GM23338 (cell line): Measurements from ENCODE around the gene STAB2. TPM values are rescaled to one million over a fixed set of nuclear protein-coding genes. Genes with fewer than 3 reads are reported as not detected.

Experiments used
- ATAC-seq: fragments of 200-7000 bp; cut with Tn5 transposase; 3 replicates; pipeline ENCODE4 v1.9.1; 2020
- DNase-seq: peaks from one replicate; pipeline ENCODE4 v3.0.0-alpha.2; 2015; ENCODE audit warnings: low spot score
- H2AFZ ChIP-seq: fragments of 200-600 bp; sonication (generic); 2 replicates; pipeline ENCODE4 v1.8.0; 2016; ENCODE audit warnings: antibody characterized with exemption, mild to moderate bottlenecking, moderate library complexity
- H3F3A ChIP-seq: fragments of 200-600 bp; sonication (generic); replicated peaks from 2 replicates; pipeline ENCODE4 v1.8.0; 2017; ENCODE audit warnings: antibody characterized with exemption, mixed run types, low read depth
- H3K27ac ChIP-seq: fragments of 200-600 bp; sonication (generic); 2 replicates; pipeline ENCODE4 v1.6.1; 2016; ENCODE audit warnings: low read depth
- H3K27me3 ChIP-seq: fragments of 200-600 bp; sonication (generic); 2 replicates; pipeline ENCODE4 v1.8.0; 2016; ENCODE audit warnings: mild to moderate bottlenecking, mixed run types, moderate library complexity; ENCODE audit not compliant: insufficient read depth
- H3K36me3 ChIP-seq: fragments of 200-600 bp; sonication (generic); 2 replicates; pipeline ENCODE4 v1.8.0; 2016; ENCODE audit warnings: mild to moderate bottlenecking; ENCODE audit not compliant: insufficient read depth
- H3K4me1 ChIP-seq: fragments of 200-600 bp; sonication (generic); 2 replicates; pipeline ENCODE4 v1.8.0; 2016; ENCODE audit warnings: mild to moderate bottlenecking, moderate library complexity; ENCODE audit not compliant: insufficient read depth
- H3K4me2 ChIP-seq: fragments of 200-600 bp; sonication (generic); 2 replicates; pipeline ENCODE4 v1.7.1; 2017; ENCODE audit warnings: mixed run types
- H3K4me3 ChIP-seq: fragments of 200-600 bp; sonication (generic); 2 replicates; pipeline ENCODE4 v1.6.1; 2016; ENCODE audit warnings: mixed run types
- H3K79me2 ChIP-seq: fragments of 200-600 bp; sonication (generic); replicated peaks from 2 replicates; pipeline ENCODE4 v1.8.0; 2017; ENCODE audit warnings: mild to moderate bottlenecking; ENCODE audit not compliant: insufficient read depth
- H3K9me2 ChIP-seq: fragments of 200-600 bp; sonication (generic); 2 replicates; pipeline ENCODE4 v1.8.0; 2017; ENCODE audit not compliant: insufficient read depth
- H4K20me1 ChIP-seq: fragments of 200-600 bp; sonication (generic); replicated peaks from 2 replicates; pipeline ENCODE4 v1.8.0; 2017; ENCODE audit warnings: mild to moderate bottlenecking; ENCODE audit not compliant: insufficient read depth
- H3K27ac Mint-ChIP-seq: 2 replicates; pipeline ENCODE4 v1.8.0; 2020; ENCODE audit warnings: inconsistent platforms, mild to moderate bottlenecking, moderate library complexity, mixed read lengths
- H3K27me3 Mint-ChIP-seq: 3 replicates; pipeline ENCODE4 v1.8.0; 2022; ENCODE audit warnings: low read depth, mild to moderate bottlenecking, moderate library complexity, mixed read lengths, inconsistent platforms; ENCODE audit not compliant: insufficient read depth, poor library complexity
- H3K36me3 Mint-ChIP-seq: 3 replicates; pipeline ENCODE4 v1.8.0; 2021; ENCODE audit warnings: low read depth, mild to moderate bottlenecking, inconsistent platforms, moderate library complexity, mixed read lengths
- H3K4me1 Mint-ChIP-seq: 3 replicates; pipeline ENCODE4 v1.8.0; 2020; ENCODE audit warnings: mild to moderate bottlenecking, inconsistent platforms, mixed read lengths
- H3K4me3 Mint-ChIP-seq: 3 replicates; pipeline ENCODE4 v1.8.0; 2021; ENCODE audit warnings: moderate library complexity, mild to moderate bottlenecking, inconsistent platforms, mixed read lengths
- H3K9me3 Mint-ChIP-seq: 3 replicates; pipeline ENCODE4 v1.8.0; 2020; ENCODE audit warnings: moderate library complexity, mild to moderate bottlenecking, inconsistent platforms, mixed read lengths
- CREB1 ChIP-seq: fragments of 250-450 bp; sonication (Bioruptor Pico); IDR thresholded peaks from 2 replicates; pipeline ENCODE4 v1.5.0; 2020; ENCODE audit warnings: low read depth, mild to moderate bottlenecking, moderate library complexity
- EZH2 ChIP-seq: fragments of 200-600 bp; sonication (generic); IDR thresholded peaks from one replicate; pipeline ENCODE4 v1.8.0; 2017; ENCODE audit warnings: antibody characterized with exemption, mild to moderate bottlenecking, low read depth; ENCODE audit not compliant: unreplicated experiment
- EZH2phosphoT487 ChIP-seq: fragments of 200-600 bp; sonication (generic); IDR thresholded peaks from one replicate; pipeline ENCODE4 v1.8.1; 2018; ENCODE audit warnings: antibody characterized with exemption; ENCODE audit not compliant: unreplicated experiment
- NANOG ChIP-seq: IDR thresholded peaks from 2 replicates; pipeline ENCODE4 v1.6.1; 2016; ENCODE audit warnings: antibody characterized with exemption, borderline replicate concordance
- STAT1 ChIP-seq: IDR thresholded peaks from one replicate; pipeline ENCODE4 v1.6.1; 2016; ENCODE audit warnings: antibody characterized with exemption; ENCODE audit not compliant: unreplicated experiment
- ZNF331 ChIP-seq: fragments of 250-450 bp; sonication (Bioruptor Pico); IDR thresholded peaks from 2 replicates; pipeline ENCODE4 v1.5.0; 2020; ENCODE audit warnings: low read depth, mild to moderate bottlenecking, moderate library complexity
- polyA plus RNA-seq: library from polyadenylated mRNA; unstranded; fragments of >200 nt; fragmentation: Nextera tagmentation; extraction: Ambion mirVana; gene quantifications from 2 replicates; pipeline ENCODE4 v1.2.1, GENCODE V29; 2016
- total RNA-seq: library from RNA; depleted of rRNA; stranded (reverse); fragments of >200 nt; shearing (Covaris generic); gene quantifications from 2 replicates; pipeline ENCODE4 v1.2.3, GENCODE V29; 2014
- TF ChIP-seq, protein P1 (sequence below): IDR thresholded peaks from 2 replicates; pipeline ENCODE4 v1.6.1; 2016; ENCODE audit warnings: antibody characterized with exemption
- TF ChIP-seq, protein P2 (sequence below): IDR thresholded peaks from one replicate; pipeline ENCODE4 v1.6.1; 2018; ENCODE audit warnings: antibody characterized with exemption; ENCODE audit not compliant: unreplicated experiment
- TF ChIP-seq, protein P3 (sequence below), 2 experiments: fragments of 200-600 bp in 1 of 2; sonication (generic) in 1 of 2; conservative IDR thresholded peaks; 2 replicates each; pipeline versions ENCODE4 v1.5.1 to v1.6.1; 2016 to 2017; ENCODE audit warnings: antibody characterized with exemption in 2 of 2, low read depth in 2 of 2, mild to moderate bottlenecking in 2 of 2, moderate library complexity in 1 of 2
- TF ChIP-seq, protein P4 (sequence below): fragments of 250-450 bp; sonication (Bioruptor Pico); IDR thresholded peaks from 2 replicates; pipeline ENCODE4 v1.5.0; 2020; ENCODE audit warnings: mild to moderate bottlenecking, moderate library complexity

STAB2 gene
- total and polyA plus RNA-seq, 2 experiments from 2014 or later = 0.14 TPM; not detected in 1

GRCh38 chr12:103806803-103807202, 219.7 kb downstream of the STAB2 start (continued):
- TF ChIP-seq, protein P1, sequence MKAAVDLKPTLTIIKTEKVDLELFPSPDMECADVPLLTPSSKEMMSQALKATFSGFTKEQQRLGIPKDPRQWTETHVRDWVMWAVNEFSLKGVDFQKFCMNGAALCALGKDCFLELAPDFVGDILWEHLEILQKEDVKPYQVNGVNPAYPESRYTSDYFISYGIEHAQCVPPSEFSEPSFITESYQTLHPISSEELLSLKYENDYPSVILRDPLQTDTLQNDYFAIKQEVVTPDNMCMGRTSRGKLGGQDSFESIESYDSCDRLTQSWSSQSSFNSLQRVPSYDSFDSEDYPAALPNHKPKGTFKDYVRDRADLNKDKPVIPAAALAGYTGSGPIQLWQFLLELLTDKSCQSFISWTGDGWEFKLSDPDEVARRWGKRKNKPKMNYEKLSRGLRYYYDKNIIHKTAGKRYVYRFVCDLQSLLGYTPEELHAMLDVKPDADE = no peak
- TF ChIP-seq ZNF331 = no peak
- no peak for TF ChIP-seq NANOG
- no peak for TF ChIP-seq CREB1 (CRISPR knock-in tag)
- TF ChIP-seq, protein P2, sequence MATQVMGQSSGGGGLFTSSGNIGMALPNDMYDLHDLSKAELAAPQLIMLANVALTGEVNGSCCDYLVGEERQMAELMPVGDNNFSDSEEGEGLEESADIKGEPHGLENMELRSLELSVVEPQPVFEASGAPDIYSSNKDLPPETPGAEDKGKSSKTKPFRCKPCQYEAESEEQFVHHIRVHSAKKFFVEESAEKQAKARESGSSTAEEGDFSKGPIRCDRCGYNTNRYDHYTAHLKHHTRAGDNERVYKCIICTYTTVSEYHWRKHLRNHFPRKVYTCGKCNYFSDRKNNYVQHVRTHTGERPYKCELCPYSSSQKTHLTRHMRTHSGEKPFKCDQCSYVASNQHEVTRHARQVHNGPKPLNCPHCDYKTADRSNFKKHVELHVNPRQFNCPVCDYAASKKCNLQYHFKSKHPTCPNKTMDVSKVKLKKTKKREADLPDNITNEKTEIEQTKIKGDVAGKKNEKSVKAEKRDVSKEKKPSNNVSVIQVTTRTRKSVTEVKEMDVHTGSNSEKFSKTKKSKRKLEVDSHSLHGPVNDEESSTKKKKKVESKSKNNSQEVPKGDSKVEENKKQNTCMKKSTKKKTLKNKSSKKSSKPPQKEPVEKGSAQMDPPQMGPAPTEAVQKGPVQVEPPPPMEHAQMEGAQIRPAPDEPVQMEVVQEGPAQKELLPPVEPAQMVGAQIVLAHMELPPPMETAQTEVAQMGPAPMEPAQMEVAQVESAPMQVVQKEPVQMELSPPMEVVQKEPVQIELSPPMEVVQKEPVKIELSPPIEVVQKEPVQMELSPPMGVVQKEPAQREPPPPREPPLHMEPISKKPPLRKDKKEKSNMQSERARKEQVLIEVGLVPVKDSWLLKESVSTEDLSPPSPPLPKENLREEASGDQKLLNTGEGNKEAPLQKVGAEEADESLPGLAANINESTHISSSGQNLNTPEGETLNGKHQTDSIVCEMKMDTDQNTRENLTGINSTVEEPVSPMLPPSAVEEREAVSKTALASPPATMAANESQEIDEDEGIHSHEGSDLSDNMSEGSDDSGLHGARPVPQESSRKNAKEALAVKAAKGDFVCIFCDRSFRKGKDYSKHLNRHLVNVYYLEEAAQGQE = no peak
- TF ChIP-seq EZH2phosphoT487 = no peak
- no peak for TF ChIP-seq STAT1
- TF ChIP-seq, protein P3, sequence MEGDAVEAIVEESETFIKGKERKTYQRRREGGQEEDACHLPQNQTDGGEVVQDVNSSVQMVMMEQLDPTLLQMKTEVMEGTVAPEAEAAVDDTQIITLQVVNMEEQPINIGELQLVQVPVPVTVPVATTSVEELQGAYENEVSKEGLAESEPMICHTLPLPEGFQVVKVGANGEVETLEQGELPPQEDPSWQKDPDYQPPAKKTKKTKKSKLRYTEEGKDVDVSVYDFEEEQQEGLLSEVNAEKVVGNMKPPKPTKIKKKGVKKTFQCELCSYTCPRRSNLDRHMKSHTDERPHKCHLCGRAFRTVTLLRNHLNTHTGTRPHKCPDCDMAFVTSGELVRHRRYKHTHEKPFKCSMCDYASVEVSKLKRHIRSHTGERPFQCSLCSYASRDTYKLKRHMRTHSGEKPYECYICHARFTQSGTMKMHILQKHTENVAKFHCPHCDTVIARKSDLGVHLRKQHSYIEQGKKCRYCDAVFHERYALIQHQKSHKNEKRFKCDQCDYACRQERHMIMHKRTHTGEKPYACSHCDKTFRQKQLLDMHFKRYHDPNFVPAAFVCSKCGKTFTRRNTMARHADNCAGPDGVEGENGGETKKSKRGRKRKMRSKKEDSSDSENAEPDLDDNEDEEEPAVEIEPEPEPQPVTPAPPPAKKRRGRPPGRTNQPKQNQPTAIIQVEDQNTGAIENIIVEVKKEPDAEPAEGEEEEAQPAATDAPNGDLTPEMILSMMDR (conservative IDR thresholded peaks at IDR 0.05; ENCODE audit: low read depth in 2 of 2) = no peak
- no peak for TF ChIP-seq EZH2

DNA sequence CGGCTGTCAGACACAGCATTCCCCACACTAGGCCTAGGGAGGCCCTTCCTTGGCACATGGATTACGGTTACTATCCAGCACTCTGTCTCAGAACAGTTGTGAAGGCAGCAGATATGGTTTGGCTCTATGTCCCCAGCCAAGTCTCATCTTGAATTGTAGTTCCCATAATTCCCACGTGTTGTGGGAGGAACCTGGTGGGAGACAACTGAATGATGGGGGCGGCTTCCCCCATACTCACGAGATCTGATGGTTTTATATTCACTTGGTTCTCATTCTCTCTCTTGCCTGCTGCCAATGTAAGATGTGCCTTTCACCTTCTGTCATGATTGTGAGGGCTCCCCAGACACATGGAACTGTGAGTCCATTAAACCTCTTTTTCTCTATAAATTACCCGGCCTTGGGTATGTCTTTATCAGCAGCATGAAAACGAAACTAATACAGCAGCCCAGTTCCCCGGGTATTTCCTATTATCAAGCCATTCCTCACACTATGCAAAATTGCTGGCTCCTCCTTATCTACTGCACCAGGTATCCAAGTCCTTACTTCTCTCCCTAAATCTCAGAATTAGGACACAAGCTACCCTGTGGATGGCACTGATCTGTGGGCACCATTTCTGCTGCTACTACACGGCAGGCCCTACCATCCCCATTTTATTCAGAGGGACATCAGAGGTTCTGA, 220.6 kb downstream of the STAB2 start:
- Histone ChIP-seq H3K4me3 (no peak overlapping the region), H3K79me2 (no peaks in the 10 kb centered on the region; the same call in 1 of the 2 replicates), H4K20me1 (0 out of 2 replicates have a peak, but pooled peaks cover 11% of the 10 kb centered on the region), H3K36me3 (no peaks in the 10 kb centered on the region; the same call in 1 of the 2 replicates), H3K4me1 (no peaks in the 10 kb centered on the region), H3K9me2 (no peaks in the 10 kb centered on the region), H3K4me2 (no peak overlapping the region), H2AFZ (no peak overlapping the region), H3K27ac (no peak overlapping the region), H3F3A (no peaks in the 10 kb centered on the region), H3K27me3 (no peaks in the 10 kb centered on the region)
- DNase-seq (no peak), ATAC-seq (no peak)
- no peak overlapping the region for H3K4me3 Mint-ChIP-seq
- no peak overlapping the region for H3K27ac Mint-ChIP-seq
- H3K36me3 Mint-ChIP-seq = peaks cover 9% of the 10 kb centered on the region; the same call in 1 of the 3 replicates
- H3K4me1 Mint-ChIP-seq = peaks cover 8% of the 10 kb centered on the region; the same call in 2 of the 3 replicates
- peaks cover 7% of the 10 kb centered on the region for H3K27me3 Mint-ChIP-seq
- H3K9me3 Mint-ChIP-seq = no peaks in the 10 kb centered on the region
- no peak for TF ChIP-seq EZH2
- TF ChIP-seq, protein P4, sequence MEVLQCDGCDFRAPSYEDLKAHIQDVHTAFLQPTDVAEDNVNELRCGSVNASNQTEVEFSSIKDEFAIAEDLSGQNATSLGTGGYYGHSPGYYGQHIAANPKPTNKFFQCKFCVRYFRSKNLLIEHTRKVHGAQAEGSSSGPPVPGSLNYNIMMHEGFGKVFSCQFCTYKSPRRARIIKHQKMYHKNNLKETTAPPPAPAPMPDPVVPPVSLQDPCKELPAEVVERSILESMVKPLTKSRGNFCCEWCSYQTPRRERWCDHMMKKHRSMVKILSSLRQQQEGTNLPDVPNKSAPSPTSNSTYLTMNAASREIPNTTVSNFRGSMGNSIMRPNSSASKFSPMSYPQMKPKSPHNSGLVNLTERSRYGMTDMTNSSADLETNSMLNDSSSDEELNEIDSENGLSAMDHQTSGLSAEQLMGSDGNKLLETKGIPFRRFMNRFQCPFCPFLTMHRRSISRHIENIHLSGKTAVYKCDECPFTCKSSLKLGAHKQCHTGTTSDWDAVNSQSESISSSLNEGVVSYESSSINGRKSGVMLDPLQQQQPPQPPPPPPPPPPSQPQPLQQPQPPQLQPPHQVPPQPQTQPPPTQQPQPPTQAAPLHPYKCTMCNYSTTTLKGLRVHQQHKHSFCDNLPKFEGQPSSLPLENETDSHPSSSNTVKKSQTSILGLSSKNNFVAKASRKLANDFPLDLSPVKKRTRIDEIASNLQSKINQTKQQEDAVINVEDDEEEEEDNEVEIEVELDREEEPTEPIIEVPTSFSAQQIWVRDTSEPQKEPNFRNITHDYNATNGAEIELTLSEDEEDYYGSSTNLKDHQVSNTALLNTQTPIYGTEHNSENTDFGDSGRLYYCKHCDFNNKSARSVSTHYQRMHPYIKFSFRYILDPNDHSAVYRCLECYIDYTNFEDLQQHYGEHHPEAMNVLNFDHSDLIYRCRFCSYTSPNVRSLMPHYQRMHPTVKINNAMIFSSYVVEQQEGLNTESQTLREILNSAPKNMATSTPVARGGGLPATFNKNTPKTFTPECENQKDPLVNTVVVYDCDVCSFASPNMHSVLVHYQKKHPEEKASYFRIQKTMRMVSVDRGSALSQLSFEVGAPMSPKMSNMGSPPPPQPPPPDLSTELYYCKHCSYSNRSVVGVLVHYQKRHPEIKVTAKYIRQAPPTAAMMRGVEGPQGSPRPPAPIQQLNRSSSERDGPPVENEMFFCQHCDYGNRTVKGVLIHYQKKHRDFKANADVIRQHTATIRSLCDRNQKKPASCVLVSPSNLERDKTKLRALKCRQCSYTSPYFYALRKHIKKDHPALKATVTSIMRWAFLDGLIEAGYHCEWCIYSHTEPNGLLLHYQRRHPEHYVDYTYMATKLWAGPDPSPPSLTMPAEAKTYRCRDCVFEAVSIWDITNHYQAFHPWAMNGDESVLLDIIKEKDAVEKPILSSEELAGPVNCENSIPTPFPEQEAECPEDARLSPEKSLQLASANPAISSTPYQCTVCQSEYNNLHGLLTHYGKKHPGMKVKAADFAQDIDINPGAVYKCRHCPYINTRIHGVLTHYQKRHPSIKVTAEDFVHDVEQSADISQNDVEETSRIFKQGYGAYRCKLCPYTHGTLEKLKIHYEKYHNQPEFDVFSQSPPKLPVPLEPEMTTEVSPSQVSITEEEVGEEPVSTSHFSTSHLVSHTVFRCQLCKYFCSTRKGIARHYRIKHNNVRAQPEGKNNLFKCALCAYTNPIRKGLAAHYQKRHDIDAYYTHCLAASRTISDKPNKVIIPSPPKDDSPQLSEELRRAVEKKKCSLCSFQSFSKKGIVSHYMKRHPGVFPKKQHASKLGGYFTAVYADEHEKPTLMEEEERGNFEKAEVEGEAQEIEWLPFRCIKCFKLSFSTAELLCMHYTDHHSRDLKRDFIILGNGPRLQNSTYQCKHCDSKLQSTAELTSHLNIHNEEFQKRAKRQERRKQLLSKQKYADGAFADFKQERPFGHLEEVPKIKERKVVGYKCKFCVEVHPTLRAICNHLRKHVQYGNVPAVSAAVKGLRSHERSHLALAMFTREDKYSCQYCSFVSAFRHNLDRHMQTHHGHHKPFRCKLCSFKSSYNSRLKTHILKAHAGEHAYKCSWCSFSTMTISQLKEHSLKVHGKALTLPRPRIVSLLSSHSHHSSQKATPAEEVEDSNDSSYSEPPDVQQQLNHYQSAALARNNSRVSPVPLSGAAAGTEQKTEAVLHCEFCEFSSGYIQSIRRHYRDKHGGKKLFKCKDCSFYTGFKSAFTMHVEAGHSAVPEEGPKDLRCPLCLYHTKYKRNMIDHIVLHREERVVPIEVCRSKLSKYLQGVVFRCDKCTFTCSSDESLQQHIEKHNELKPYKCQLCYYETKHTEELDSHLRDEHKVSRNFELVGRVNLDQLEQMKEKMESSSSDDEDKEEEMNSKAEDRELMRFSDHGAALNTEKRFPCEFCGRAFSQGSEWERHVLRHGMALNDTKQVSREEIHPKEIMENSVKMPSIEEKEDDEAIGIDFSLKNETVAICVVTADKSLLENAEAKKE = no peak
